Endothelial cell of umbilical vein (primary cell): ENCODE data around the gene GALNT10.

Experiments
- MYC ChIP-seq: IDR thresholded peaks from one replicate; pipeline ENCODE4 v1.6.1; 2011; ENCODE audit warnings: mild to moderate bottlenecking, low read depth, low read length
- TF ChIP-seq, protein P1 (sequence below), 2 donors: IDR thresholded peaks; 1 replicate in 1 of 2; 2 replicates in 1 of 2; pipeline ENCODE4 v1.5.1; 2011; ENCODE audit warnings: low read length in 2 of 2, mild to moderate bottlenecking in 2 of 2, moderate library complexity in 2 of 2, control low read depth in 1 of 2, inconsistent platforms in 1 of 2, low read depth in 1 of 2; ENCODE audit not compliant: insufficient read depth in 1 of 2; ENCODE audit errors: extremely low read depth in 1 of 2

DNA sequence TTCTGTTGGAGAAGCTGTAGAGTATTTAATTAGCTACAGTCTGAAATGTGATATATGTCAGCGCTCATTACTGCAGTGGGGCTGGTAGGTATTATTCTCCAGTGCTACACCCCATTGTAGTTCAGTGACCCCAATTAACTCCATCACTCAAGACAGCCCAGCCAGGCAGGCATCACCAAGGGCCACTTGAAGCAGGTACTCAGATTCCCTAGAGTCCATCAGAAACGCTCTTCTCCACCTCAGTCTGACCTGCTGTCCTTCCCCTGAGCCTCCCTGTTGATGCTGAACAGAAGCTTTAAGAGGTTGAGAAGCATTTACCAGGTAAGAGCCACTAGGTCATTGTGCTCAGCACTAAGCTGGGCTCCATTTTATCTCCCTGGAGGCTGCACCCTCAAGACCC, 71.8 kb downstream of the GALNT10 start:
- TF ChIP-seq, protein P1, sequence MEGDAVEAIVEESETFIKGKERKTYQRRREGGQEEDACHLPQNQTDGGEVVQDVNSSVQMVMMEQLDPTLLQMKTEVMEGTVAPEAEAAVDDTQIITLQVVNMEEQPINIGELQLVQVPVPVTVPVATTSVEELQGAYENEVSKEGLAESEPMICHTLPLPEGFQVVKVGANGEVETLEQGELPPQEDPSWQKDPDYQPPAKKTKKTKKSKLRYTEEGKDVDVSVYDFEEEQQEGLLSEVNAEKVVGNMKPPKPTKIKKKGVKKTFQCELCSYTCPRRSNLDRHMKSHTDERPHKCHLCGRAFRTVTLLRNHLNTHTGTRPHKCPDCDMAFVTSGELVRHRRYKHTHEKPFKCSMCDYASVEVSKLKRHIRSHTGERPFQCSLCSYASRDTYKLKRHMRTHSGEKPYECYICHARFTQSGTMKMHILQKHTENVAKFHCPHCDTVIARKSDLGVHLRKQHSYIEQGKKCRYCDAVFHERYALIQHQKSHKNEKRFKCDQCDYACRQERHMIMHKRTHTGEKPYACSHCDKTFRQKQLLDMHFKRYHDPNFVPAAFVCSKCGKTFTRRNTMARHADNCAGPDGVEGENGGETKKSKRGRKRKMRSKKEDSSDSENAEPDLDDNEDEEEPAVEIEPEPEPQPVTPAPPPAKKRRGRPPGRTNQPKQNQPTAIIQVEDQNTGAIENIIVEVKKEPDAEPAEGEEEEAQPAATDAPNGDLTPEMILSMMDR (IDR thresholded peaks at IDR 0.05; ENCODE audit: extremely low read depth in 1 of 2, insufficient read depth in 1 of 2, low read depth in 1 of 2, low read length in 2 of 2) = no peak
- no peak for TF ChIP-seq MYC
